ENCODE data around the gene PI16.
"Not testable (repeated sequence)": the region's sequence is repeated elsewhere in the genome, so short reads cannot be mapped to it uniquely, and the experiment has no call there.

Gene PI16

GRCh38 chr6:36929607-36930006, 24.9 kb upstream of the PI16 start:
- DNase-seq = no peak

- no peak for DNase-seq
Observed at GRCh38 chr6:36930483-36930882, 24.1 kb upstream of the PI16 start.

GRCh38 chr6:36933102-36933501, 21.4 kb upstream of the PI16 start:
- no peak for DNase-seq

- no peak for DNase-seq
Observed at GRCh38 chr6:36933519-36933918, 21.0 kb upstream of the PI16 start.

- no peak for DNase-seq
Observed at GRCh38 chr6:36934901-36935300, 19.6 kb upstream of the PI16 start.

- DNase-seq = no peak
Observed at GRCh38 chr6:36936824-36937223, 17.7 kb upstream of the PI16 start.

- DNase-seq = no peak
Observed at GRCh38 chr6:36937896-36938295, 16.6 kb upstream of the PI16 start.

GRCh38 chr6:36938536-36938935, 16.0 kb upstream of the PI16 start:
- DNase-seq = no peak

GRCh38 chr6:36939005-36939404, 15.5 kb upstream of the PI16 start:
- DNase-seq = not testable (repeated sequence)

- no peak for DNase-seq
Observed at GRCh38 chr6:36940027-36940426, 14.5 kb upstream of the PI16 start.

GRCh38 chr6:36941561-36941960, 13.0 kb upstream of the PI16 start:
- not testable (repeated sequence) for DNase-seq

- DNase-seq = not testable (repeated sequence)
Observed at GRCh38 chr6:36942329-36942728, 12.2 kb upstream of the PI16 start.

- no peak for DNase-seq
Observed at GRCh38 chr6:36944650-36945049, 9.9 kb upstream of the PI16 start.

- DNase-seq = no peak
Observed at GRCh38 chr6:36945301-36945700, 9.2 kb upstream of the PI16 start.

GRCh38 chr6:36946526-36946925, 8.0 kb upstream of the PI16 start:
- DNase-seq = no peak

GRCh38 chr6:36947570-36948351, 6.8 kb upstream of the PI16 start:
- peak; percentile 49 for DNase-seq

GRCh38 chr6:36949076-36949475, 5.5 kb upstream of the PI16 start:
- not testable (repeated sequence) for DNase-seq

GRCh38 chr6:36949636-36950035, 4.9 kb upstream of the PI16 start:
- DNase-seq = no peak

GRCh38 chr6:36953931-36954261, 642 bp upstream of the PI16 start:
- no peak for DNase-seq

- DNase-seq = no peak
Observed at GRCh38 chr6:36955136-36955535, 598 bp downstream of the PI16 start.

- DNase-seq = no peak
Observed at GRCh38 chr6:36955671-36956445, 1.3 kb downstream of the PI16 start.

GRCh38 chr6:36956446-36956820, 1.9 kb downstream of the PI16 start:
- DNase-seq = no peak

- DNase-seq = peak; percentile 13
Observed at GRCh38 chr6:36957773-36958271, 3.3 kb downstream of the PI16 start.

Measured in activated CD4-positive, CD25-positive, alpha-beta regulatory T cell treated with anti-CD3 and anti-CD28 coated beads, Interleukin-2, amount 50 U/mL, for 72 hours (primary cell).